GM23338 (cell line): ENCODE measurements around the gene PARP11. TPM values are rescaled to one million over a fixed set of nuclear protein-coding genes. Genes with fewer than 3 reads are reported as not detected.

Experiments
- ATAC-seq: fragments of 200-7000 bp; cut with Tn5 transposase; 3 replicates; pipeline ENCODE4 v1.9.1; 2020
- DNase-seq: peaks from one replicate; pipeline ENCODE4 v3.0.0-alpha.2; 2015; ENCODE audit warnings: low spot score
- H2AFZ ChIP-seq: fragments of 200-600 bp; sonication (generic); 2 replicates; pipeline ENCODE4 v1.8.0; 2016; ENCODE audit warnings: antibody characterized with exemption, mild to moderate bottlenecking, moderate library complexity
- H3F3A ChIP-seq: fragments of 200-600 bp; sonication (generic); replicated peaks from 2 replicates; pipeline ENCODE4 v1.8.0; 2017; ENCODE audit warnings: antibody characterized with exemption, mixed run types, low read depth
- H3K27ac ChIP-seq: fragments of 200-600 bp; sonication (generic); 2 replicates; pipeline ENCODE4 v1.6.1; 2016; ENCODE audit warnings: low read depth
- H3K27me3 ChIP-seq: fragments of 200-600 bp; sonication (generic); 2 replicates; pipeline ENCODE4 v1.8.0; 2016; ENCODE audit warnings: mild to moderate bottlenecking, mixed run types, moderate library complexity; ENCODE audit not compliant: insufficient read depth
- H3K36me3 ChIP-seq: fragments of 200-600 bp; sonication (generic); 2 replicates; pipeline ENCODE4 v1.8.0; 2016; ENCODE audit warnings: mild to moderate bottlenecking; ENCODE audit not compliant: insufficient read depth
- H3K4me1 ChIP-seq: fragments of 200-600 bp; sonication (generic); 2 replicates; pipeline ENCODE4 v1.8.0; 2016; ENCODE audit warnings: mild to moderate bottlenecking, moderate library complexity; ENCODE audit not compliant: insufficient read depth
- H3K4me2 ChIP-seq: fragments of 200-600 bp; sonication (generic); 2 replicates; pipeline ENCODE4 v1.7.1; 2017; ENCODE audit warnings: mixed run types
- H3K4me3 ChIP-seq: fragments of 200-600 bp; sonication (generic); 2 replicates; pipeline ENCODE4 v1.6.1; 2016; ENCODE audit warnings: mixed run types
- H3K79me2 ChIP-seq: fragments of 200-600 bp; sonication (generic); replicated peaks from 2 replicates; pipeline ENCODE4 v1.8.0; 2017; ENCODE audit warnings: mild to moderate bottlenecking; ENCODE audit not compliant: insufficient read depth
- H3K9me2 ChIP-seq: fragments of 200-600 bp; sonication (generic); 2 replicates; pipeline ENCODE4 v1.8.0; 2017; ENCODE audit not compliant: insufficient read depth
- H4K20me1 ChIP-seq: fragments of 200-600 bp; sonication (generic); replicated peaks from 2 replicates; pipeline ENCODE4 v1.8.0; 2017; ENCODE audit warnings: mild to moderate bottlenecking; ENCODE audit not compliant: insufficient read depth
- H3K27ac Mint-ChIP-seq: 2 replicates; pipeline ENCODE4 v1.8.0; 2020; ENCODE audit warnings: inconsistent platforms, mild to moderate bottlenecking, moderate library complexity, mixed read lengths
- H3K27me3 Mint-ChIP-seq: 3 replicates; pipeline ENCODE4 v1.8.0; 2022; ENCODE audit warnings: low read depth, mild to moderate bottlenecking, moderate library complexity, mixed read lengths, inconsistent platforms; ENCODE audit not compliant: insufficient read depth, poor library complexity
- H3K36me3 Mint-ChIP-seq: 3 replicates; pipeline ENCODE4 v1.8.0; 2021; ENCODE audit warnings: low read depth, mild to moderate bottlenecking, inconsistent platforms, moderate library complexity, mixed read lengths
- H3K4me1 Mint-ChIP-seq: 3 replicates; pipeline ENCODE4 v1.8.0; 2020; ENCODE audit warnings: mild to moderate bottlenecking, inconsistent platforms, mixed read lengths
- H3K4me3 Mint-ChIP-seq: 3 replicates; pipeline ENCODE4 v1.8.0; 2021; ENCODE audit warnings: moderate library complexity, mild to moderate bottlenecking, inconsistent platforms, mixed read lengths
- H3K9me3 Mint-ChIP-seq: 3 replicates; pipeline ENCODE4 v1.8.0; 2020; ENCODE audit warnings: moderate library complexity, mild to moderate bottlenecking, inconsistent platforms, mixed read lengths
- CTCF ChIP-seq, 2 experiments: fragments of 200-600 bp in 1 of 2; sonication (generic) in 1 of 2; conservative IDR thresholded peaks; 2 replicates each; pipeline versions ENCODE4 v1.5.1 to v1.6.1; 2016 to 2017; ENCODE audit warnings: antibody characterized with exemption in 2 of 2, low read depth in 2 of 2, mild to moderate bottlenecking in 2 of 2, moderate library complexity in 1 of 2
- EZH2phosphoT487 ChIP-seq: fragments of 200-600 bp; sonication (generic); IDR thresholded peaks from one replicate; pipeline ENCODE4 v1.8.1; 2018; ENCODE audit warnings: antibody characterized with exemption; ENCODE audit not compliant: unreplicated experiment
- JUNB ChIP-seq: IDR thresholded peaks from one replicate; pipeline ENCODE4 v1.6.1; 2016; ENCODE audit warnings: antibody characterized with exemption; ENCODE audit not compliant: unreplicated experiment
- ZNF462 ChIP-seq: fragments of 250-450 bp; sonication (Bioruptor Pico); IDR thresholded peaks from 2 replicates; pipeline ENCODE4 v1.5.0; 2020; ENCODE audit warnings: mild to moderate bottlenecking, moderate library complexity
- polyA plus RNA-seq: library from polyadenylated mRNA; unstranded; fragments of >200 nt; fragmentation: Nextera tagmentation; extraction: Ambion mirVana; gene quantifications from 2 replicates; pipeline ENCODE4 v1.2.1, GENCODE V29; 2016
- total RNA-seq: library from RNA; depleted of rRNA; stranded (reverse); fragments of >200 nt; shearing (Covaris generic); gene quantifications from 2 replicates; pipeline ENCODE4 v1.2.3, GENCODE V29; 2014

Gene PARP11
- total and polyA plus RNA-seq, 2 experiments from 2014 or later: 4.8 to 11.5 TPM

- TF ChIP-seq ZNF462 (CRISPR knock-in tag) (0 out of 2 replicates have a peak, but pooled peaks have one; percentile 40), CTCF (conservative IDR thresholded peaks at IDR 0.05; ENCODE audit: low read depth in 2 of 2) (peak; percentile 94 to 98)
These were observed 69.2 kb downstream of the PARP11 start (continued) for GRCh38 chr12:3803865-3804472.

- DNase-seq (no peak), ATAC-seq (no peak)
- H3K9me3 Mint-ChIP-seq: no peaks in the 10 kb centered on the region; the same call in 2 of the 3 replicates
- Histone ChIP-seq H3K4me2 (no peak overlapping the region), H3K4me3 (no peak overlapping the region), H3K27me3 (no peaks in the 10 kb centered on the region), H3K9me2 (no peaks in the 10 kb centered on the region), H3K4me1 (no peaks in the 10 kb centered on the region), H3K27ac (no peak overlapping the region), H3F3A (no peaks in the 10 kb centered on the region), H4K20me1 (no peaks in the 10 kb centered on the region), H2AFZ (no peak overlapping the region), H3K79me2 (no peaks in the 10 kb centered on the region), H3K36me3 (no peaks in the 10 kb centered on the region)
- peaks cover 4% of the 10 kb centered on the region; the same call in 2 of the 3 replicates for H3K4me1 Mint-ChIP-seq
- no peak overlapping the region for H3K27ac Mint-ChIP-seq
- no peaks in the 10 kb centered on the region for H3K27me3 Mint-ChIP-seq
- H3K4me3 Mint-ChIP-seq: no peak overlapping the region
- peaks cover 6% of the 10 kb centered on the region; the same call in 2 of the 3 replicates for H3K36me3 Mint-ChIP-seq
- TF ChIP-seq JUNB (no peak), EZH2phosphoT487 (no peak)
These were observed 70.5 kb downstream of the PARP11 start for GRCh38 chr12:3802721-3803120.
